GM12864 (cell line): Measurements from ENCODE around the gene SIPA1L3.

Experiments used
- DNase-seq: peaks from one replicate; pipeline ENCODE4 v3.0.0-alpha.2; 2011; ENCODE audit warnings: low read depth
- H3K4me3 ChIP-seq: 2 replicates; pipeline ENCODE4 v1.5.1; 2011; ENCODE audit warnings: mild to moderate bottlenecking, low read depth, low read length, control low read depth
- TF ChIP-seq, protein P1 (sequence below): IDR thresholded peaks from 2 replicates; pipeline ENCODE4 v1.5.1; 2011; ENCODE audit warnings: low read depth, mild to moderate bottlenecking, moderate library complexity, low read length, control low read depth, inconsistent platforms; ENCODE audit errors: missing control alignments

The SIPA1L3 gene

DNA sequence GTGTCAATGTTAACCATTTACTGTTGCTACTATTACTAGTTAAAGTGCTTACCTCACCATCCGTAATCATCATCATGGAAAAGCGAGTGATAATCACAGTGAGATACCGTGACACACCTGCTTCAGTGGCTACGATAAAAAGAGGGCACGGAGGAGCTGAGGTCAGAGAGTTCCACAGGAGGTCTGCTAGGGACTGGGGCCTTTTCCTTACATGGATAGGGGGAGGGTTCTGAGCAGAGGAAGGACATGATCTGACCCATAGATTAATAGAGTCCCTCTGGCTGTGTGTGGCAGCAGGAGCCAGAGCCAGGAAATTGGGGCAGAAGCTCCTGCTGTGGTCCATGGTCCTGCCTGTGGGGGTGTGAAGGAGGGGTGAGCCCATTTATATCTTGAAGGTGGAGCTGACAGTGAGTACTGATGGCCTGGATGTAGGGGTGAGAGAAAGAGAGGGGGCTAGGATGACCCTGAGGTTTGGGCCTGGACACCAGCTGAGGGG, 136.7 kb downstream of the SIPA1L3 start:
- TF ChIP-seq, protein P1, sequence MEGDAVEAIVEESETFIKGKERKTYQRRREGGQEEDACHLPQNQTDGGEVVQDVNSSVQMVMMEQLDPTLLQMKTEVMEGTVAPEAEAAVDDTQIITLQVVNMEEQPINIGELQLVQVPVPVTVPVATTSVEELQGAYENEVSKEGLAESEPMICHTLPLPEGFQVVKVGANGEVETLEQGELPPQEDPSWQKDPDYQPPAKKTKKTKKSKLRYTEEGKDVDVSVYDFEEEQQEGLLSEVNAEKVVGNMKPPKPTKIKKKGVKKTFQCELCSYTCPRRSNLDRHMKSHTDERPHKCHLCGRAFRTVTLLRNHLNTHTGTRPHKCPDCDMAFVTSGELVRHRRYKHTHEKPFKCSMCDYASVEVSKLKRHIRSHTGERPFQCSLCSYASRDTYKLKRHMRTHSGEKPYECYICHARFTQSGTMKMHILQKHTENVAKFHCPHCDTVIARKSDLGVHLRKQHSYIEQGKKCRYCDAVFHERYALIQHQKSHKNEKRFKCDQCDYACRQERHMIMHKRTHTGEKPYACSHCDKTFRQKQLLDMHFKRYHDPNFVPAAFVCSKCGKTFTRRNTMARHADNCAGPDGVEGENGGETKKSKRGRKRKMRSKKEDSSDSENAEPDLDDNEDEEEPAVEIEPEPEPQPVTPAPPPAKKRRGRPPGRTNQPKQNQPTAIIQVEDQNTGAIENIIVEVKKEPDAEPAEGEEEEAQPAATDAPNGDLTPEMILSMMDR: no peak
- no peak overlapping the region for H3K4me3 ChIP-seq
- no peak for DNase-seq

DNA sequence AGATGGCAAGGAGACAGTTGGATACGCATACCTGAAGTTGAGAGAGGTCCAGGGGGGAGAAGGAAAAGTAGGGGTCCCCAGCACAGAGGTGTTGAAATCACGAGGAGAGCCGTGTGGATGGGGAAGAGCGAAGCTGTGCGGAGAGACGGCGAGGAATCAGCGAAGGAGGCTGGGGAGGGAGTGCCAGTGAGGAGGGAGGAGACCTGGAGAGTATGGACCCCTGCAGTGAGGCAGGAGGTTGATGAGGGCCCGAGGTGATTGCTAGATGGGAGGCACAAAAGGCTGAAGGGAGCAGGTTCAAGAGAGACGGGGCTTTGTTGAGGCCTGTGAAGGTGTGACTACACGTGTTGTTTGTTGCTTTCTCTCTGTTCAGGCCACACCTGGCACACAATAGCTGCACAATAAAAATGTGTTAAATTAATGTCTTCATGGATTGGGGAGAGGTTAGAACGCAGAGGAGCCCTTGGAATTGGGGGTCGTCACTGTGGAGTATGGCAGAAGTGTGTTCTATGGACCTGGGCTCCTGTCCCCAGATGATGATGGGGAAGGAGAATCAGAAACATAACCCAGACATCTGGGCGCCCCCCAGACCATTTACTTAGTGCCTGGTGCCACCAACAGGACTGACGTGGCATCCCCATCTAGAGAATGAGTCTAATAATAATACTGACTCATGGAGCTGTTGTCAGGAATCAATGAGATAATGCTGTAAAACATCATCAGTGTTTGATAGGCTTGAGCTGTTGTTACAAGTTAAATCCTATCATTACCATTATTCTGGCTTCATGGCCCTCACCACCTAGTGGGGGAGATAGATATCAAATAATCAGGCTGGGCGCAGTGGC, 137.5 kb downstream of the SIPA1L3 start:
- TF ChIP-seq, protein P1: no peak
- DNase-seq: no peak

DNA sequence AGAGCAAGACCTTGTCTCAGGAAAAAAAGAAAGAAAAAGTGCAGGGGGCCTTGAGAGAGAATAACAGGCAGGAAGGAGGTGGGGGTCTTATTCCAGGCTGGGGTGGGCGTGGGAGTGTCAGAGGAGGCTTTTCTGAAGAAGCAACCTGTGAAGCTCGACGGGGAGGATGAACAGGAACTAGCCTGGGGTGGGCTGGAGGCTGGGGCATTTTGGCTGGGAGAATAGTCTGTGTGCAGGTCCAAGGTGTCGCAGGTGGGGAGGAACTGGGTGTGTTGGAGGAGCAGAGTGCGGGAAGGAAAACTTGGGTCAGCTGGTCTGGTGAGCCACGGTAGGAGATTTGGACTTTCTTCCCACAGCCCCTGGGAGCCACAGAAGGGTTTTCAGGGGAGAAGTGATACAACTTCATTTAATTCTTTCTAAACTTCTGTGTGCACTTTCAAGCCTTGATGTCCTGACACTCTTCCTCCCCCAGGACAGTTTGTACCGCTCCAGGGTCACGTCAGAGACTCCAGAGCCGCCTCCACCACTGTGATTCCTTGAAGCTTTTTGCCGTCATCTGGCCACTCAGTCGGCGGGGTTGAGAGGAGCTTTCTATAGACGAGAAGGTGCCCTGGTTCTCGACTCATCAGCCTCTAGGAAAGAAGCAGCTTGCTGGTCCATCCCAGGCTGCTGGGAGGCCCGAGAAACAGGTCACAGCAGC, 138.7 kb downstream of the SIPA1L3 start:
- no peak for DNase-seq
- TF ChIP-seq, protein P1: no peak
- H3K4me3 ChIP-seq: peak overlapping the region; percentile 11; the same call in 1 of the 2 replicates

More for the DNA sequence above, 137.5 kb downstream of the SIPA1L3 start:
- H3K4me3 ChIP-seq: no peak overlapping the region

DNA sequence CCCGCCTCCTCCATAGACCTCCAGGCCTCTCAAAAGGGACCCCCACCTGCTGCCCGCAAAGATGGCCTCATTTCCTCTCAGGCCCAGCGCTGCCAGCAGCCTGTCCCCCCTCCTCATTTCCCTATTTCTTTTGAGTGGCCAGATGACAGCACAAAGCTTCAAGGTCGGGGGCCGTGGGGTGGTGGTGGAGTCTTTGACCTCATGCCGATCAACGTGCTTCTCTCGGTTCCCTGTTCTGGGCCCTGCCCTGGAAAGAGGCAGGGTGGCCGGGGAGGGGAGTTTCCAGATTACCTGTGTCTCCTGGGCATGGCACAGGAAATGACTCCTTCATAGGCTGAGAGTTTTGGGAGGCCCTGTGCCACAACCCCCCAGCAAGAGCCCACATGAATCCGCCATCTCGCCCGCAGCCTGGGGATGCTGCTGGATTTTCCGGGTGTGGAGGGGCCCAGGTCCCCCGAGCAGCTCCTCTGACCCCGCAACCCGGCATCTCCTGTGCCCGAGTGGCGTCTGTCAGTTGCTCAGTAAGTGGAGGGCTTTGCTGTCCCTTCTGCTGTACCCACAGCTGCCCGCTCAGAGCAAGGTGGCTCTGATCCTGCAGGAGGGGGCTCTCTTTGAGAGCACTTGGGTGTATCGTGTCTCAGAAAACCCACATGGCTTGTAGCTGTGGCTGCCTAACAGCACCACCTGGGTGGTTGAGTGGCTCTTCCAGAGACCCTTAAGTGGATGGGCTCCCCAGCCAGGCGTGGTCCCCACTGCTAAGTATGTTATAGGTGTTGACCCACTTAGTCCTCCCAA, 139.4 kb downstream of the SIPA1L3 start:
- TF ChIP-seq, protein P1: no peak
- DNase-seq: peak; percentile 69
- peak overlapping the region; percentile 30 for H3K4me3 ChIP-seq

DNA sequence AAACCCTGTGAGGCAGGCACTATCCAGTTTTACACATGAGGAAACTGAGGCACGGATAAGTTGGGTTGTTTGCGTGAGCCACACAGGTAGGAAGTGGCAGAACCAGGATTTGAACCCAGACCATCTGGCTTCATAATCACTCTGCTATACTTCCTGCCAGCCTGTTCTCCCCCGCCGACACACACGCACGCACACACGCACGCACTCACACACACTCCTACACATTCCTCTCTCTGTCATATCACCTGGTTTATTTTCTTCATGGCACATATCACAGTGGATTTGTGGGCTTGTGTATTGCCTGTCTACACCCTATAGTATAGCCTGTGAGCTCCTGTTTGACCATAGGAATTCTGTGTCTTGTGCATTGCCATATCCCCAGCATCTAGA, 140.0 kb downstream of the SIPA1L3 start:
- TF ChIP-seq, protein P1: no peak

DNA sequence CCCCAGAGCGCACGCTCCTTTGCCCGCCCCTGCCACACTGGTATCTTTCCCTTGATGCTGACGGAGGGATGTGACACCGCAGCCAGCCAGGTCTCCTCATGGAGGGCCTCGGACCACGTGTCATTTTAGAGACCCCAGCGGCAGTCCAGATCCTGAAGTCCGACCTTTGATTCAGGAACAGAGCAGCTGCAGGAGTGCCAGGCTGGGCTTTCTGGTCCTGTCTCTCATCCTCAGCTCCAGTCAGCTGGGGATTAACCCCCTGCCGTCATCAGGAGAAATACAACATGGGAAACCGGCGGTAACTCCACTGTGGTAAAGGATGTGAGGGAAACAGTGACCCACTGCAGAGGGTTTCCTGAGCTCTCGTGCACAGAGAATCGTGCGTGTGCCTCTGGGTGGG, 140.6 kb downstream of the SIPA1L3 start:
- TF ChIP-seq, protein P1: no peak
- no peak for DNase-seq
- no peak overlapping the region; the same call in 1 of the 2 replicates for H3K4me3 ChIP-seq

More for the DNA sequence above, 140.0 kb downstream of the SIPA1L3 start:
- DNase-seq: no peak
- H3K4me3 ChIP-seq: no peak overlapping the region
